MCF 10A (cell line): ENCODE measurements around the gene HDLBP. TPM values are rescaled to one million over a fixed set of nuclear protein-coding genes. Genes with fewer than 3 reads are reported as not detected.
A peak's percentile ranks its signal among the peaks of the same experiment; 100 is the strongest.

Source experiments
- BruUV-seq: library from RNA; stranded (reverse); fragments of 400-500 nt; replicated peaks from 2 replicates; lab custom pipeline; 2021; lab: Mats Ljungman, UMichigan
- CTCF ChIA-PET: fragments of 300-600 bp; sonication (Branson Sonifier 250); formaldehyde crosslinking; extraction: SDS; loops from one replicate; lab custom pipeline; 2021; ENCODE audit warnings: antibody characterized with exemption, inconsistent platforms; lab: Yijun Ruan, JAX
- POLR2A ChIA-PET: fragments of 300-600, 350-650 bp; sonication (Branson Sonifier 250); formaldehyde crosslinking; extraction: SDS; loops from one replicate; lab custom pipeline; 2020; ENCODE audit warnings: antibody characterized with exemption, inconsistent platforms; lab: Yijun Ruan, JAX
- DNase-seq: peaks from one replicate; pipeline ENCODE4 v3.0.0-alpha.2; 2018; ENCODE audit not compliant: unreplicated experiment
- H3K27ac Mint-ChIP-seq: one replicate; pipeline ENCODE4 v1.8.0; 2022; ENCODE audit warnings: mild to moderate bottlenecking, low read depth, mixed read lengths; ENCODE audit not compliant: unreplicated experiment
- H3K27me3 Mint-ChIP-seq: one replicate; pipeline ENCODE4 v1.8.0; 2022; ENCODE audit warnings: mixed read lengths; ENCODE audit not compliant: insufficient read depth, unreplicated experiment
- H3K36me3 Mint-ChIP-seq: one replicate; pipeline ENCODE4 v1.8.0; 2022; ENCODE audit warnings: mild to moderate bottlenecking, moderate library complexity, mixed read lengths; ENCODE audit not compliant: insufficient read depth, unreplicated experiment
- H3K4me1 Mint-ChIP-seq: one replicate; pipeline ENCODE4 v1.8.0; 2022; ENCODE audit warnings: mixed read lengths; ENCODE audit not compliant: insufficient read depth, unreplicated experiment
- H3K4me3 Mint-ChIP-seq: one replicate; pipeline ENCODE4 v1.8.0; 2022; ENCODE audit warnings: mild to moderate bottlenecking, moderate library complexity, mixed read lengths; ENCODE audit not compliant: unreplicated experiment
- H3K9me3 Mint-ChIP-seq: one replicate; pipeline ENCODE4 v1.8.0; 2022; ENCODE audit warnings: mixed read lengths; ENCODE audit not compliant: unreplicated experiment
- intact Hi-C: fragments of 100-400 bp; cut with micrococcal nuclease; formaldehyde crosslinking; loops from 2 replicates; pipeline ENCODE4 v1.14.1; 2022
- total RNA-seq: library from RNA; stranded (reverse); gene quantifications from 2 replicates; pipeline ENCODE4 v1.2.3, GENCODE V29; 2022
- TF ChIP-seq, protein P1 (sequence below): fragments of 200-600 bp; IDR thresholded peaks from one replicate; pipeline ENCODE4 v1.8.0; 2022; ENCODE audit warnings: antibody characterized with exemption, mild to moderate bottlenecking; ENCODE audit not compliant: unreplicated experiment

HDLBP gene
- total RNA-seq, 1 experiment from 2014 or later, result 670 TPM

DNA sequence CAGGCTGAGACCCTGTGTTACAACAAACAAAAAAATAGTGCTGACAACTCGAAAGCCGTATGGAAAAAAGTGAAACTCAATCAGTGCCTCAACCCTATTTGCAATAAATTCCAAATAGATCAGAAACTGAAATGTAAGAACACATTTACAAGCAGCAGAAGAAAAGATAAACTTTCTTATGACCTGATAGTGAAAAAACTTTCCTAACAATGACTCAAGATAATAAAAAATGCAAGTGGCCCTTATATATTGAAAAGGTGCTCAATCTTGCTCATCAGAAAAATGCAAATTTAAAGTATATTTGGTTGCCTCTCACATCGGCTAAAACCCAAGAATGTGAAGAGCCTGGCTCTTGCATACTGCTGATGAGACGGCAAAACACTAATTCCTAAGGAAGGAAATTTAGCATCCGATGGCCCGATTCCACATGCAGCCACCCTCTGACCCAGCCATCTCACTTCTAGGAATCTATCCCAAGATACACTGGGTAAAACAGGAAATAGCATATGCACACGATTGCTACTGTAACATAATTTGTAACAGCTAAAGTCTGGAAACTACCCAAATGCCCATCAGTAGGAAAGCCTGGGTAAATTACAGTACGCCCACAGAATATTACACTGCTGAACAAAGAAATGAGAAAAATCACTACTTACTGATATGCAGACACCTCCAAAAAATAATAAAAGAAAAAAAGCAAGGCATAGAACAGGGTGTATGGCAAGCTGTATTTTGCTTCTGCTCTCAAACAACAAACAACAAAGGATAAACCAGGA, 56.8 kb downstream of the HDLBP start:
- CTCF ChIA-PET, result interaction anchor here (0.6 to 0.9 kb wide), 3 partner anchors 407 to 681 kb away, joined by 3 read pairs; no protein-coding TSS in a partner anchor
- BruUV-seq, result no TSS peak
- intact Hi-C loops, result no loop called here
- Mint-ChIP-seq H3K4me1 (peaks cover 9% of the 10 kb centered on the region), H3K4me3 (no peak overlapping the region), H3K9me3 (no peaks in the 10 kb centered on the region), H3K36me3 (peaks cover 91% of the 10 kb centered on the region), H3K27me3 (no peaks in the 10 kb centered on the region), H3K27ac (no peak overlapping the region)
- TF ChIP-seq, protein P1, sequence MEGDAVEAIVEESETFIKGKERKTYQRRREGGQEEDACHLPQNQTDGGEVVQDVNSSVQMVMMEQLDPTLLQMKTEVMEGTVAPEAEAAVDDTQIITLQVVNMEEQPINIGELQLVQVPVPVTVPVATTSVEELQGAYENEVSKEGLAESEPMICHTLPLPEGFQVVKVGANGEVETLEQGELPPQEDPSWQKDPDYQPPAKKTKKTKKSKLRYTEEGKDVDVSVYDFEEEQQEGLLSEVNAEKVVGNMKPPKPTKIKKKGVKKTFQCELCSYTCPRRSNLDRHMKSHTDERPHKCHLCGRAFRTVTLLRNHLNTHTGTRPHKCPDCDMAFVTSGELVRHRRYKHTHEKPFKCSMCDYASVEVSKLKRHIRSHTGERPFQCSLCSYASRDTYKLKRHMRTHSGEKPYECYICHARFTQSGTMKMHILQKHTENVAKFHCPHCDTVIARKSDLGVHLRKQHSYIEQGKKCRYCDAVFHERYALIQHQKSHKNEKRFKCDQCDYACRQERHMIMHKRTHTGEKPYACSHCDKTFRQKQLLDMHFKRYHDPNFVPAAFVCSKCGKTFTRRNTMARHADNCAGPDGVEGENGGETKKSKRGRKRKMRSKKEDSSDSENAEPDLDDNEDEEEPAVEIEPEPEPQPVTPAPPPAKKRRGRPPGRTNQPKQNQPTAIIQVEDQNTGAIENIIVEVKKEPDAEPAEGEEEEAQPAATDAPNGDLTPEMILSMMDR, result no peak
- DNase-seq, result no peak
- POLR2A ChIA-PET, result no interaction called here

DNA sequence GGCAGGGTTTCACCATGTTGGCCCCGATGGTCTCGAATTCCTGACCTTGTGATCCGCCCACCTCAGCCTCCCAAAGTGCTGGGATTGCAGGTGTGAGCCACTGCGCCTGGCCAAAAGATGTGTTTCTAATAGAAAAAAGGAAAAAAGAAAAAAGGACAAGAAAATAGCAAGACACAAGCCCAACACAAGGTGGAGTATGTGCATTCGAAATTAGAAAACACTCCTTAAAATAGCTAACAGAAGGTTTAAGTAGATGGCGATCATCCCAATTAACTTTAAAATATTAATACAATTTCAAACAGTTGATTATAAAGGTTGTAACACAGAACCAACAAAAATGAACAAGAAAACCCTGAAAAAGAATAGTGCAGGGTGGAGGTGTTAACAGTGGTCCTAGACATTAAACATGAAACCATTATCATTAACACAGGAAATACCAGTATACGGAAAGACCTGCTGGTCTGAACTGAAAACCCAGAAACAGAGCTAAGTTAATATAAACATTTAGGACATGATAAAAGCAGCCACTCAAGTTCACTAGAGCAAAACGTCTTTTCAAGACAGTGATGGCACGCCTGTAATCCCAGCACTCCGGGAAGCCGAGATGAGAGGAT, 57.9 kb downstream of the HDLBP start:
- no TSS peak for BruUV-seq
- DNase-seq, result no peak
- CTCF ChIA-PET, result interaction anchor here (0.6 to 1.6 kb wide), 4 partner anchors 17 to 406 kb away, joined by 3 read pairs; no protein-coding TSS in a partner anchor
- Mint-ChIP-seq H3K4me3 (no peak overlapping the region), H3K4me1 (peaks cover 9% of the 10 kb centered on the region), H3K27me3 (no peaks in the 10 kb centered on the region), H3K27ac (no peak overlapping the region), H3K36me3 (peaks cover 91% of the 10 kb centered on the region), H3K9me3 (no peaks in the 10 kb centered on the region)
- POLR2A ChIA-PET, result interaction anchor here (1.3 kb wide), 1 partner anchor 34 kb away, joined by 3 read pairs; no protein-coding TSS in a partner anchor
- intact Hi-C loops, result no loop called here
- TF ChIP-seq, protein P1, result peak; percentile 8

DNA sequence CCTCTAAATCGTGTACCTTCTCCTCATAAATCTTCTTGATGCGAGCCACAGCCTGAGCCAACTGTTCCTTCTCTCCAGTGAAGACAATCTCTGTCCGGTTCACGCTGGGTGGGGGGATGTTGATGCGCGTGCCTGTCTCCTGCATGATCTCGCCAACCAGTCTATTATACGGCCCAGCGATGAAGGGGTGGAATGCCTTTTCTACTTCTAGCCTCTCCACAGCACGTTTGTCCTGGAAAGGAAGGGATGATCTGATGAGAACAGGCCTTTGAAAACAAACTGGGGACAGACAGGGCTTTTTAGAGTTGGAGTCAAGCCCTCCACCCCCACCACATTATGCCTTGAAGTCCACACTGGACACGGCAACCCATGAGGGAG, 59.3 kb downstream of the HDLBP start:
- H3K36me3 Mint-ChIP-seq, result peaks cover 89% of the 10 kb centered on the region
- intact Hi-C loops, result no loop called here
- CTCF ChIA-PET, result interaction anchor here (0.5 to 1.6 kb wide), 2 partner anchors 18 to 180 kb away, joined by 3 read pairs; no protein-coding TSS in a partner anchor

More for the DNA sequence above, 59.3 kb downstream of the HDLBP start:
- H3K27ac Mint-ChIP-seq, result no peak overlapping the region
- TF ChIP-seq, protein P1, result no peak
- peaks cover 2% of the 10 kb centered on the region for H3K4me1 Mint-ChIP-seq
- H3K9me3 Mint-ChIP-seq, result no peaks in the 10 kb centered on the region
- TSS peak; percentile 66 for BruUV-seq
- no peak for DNase-seq
- no peak overlapping the region for H3K4me3 Mint-ChIP-seq
- POLR2A ChIA-PET, result no interaction called here
- no peaks in the 10 kb centered on the region for H3K27me3 Mint-ChIP-seq
